Stimulated activated CD4-positive, alpha-beta T cell treated with anti-CD3 and anti-CD28 coated beads, Interleukin-1b, Interleukin-23, amount 100 ng/mL, for 1 hour (primary cell): Measurements from ENCODE around the gene SNX33.
"Not testable (repeated sequence)": the region's sequence is repeated elsewhere in the genome, so short reads cannot be mapped to it uniquely, and the experiment has no call there.

ENCODE experiments used
- DNase-seq, 2 donors: peaks; one replicate each; pipeline ENCODE4 v3.0.0-alpha.2; 2020; ENCODE audit warnings: low read depth in 2 of 2

Gene SNX33, protein sequence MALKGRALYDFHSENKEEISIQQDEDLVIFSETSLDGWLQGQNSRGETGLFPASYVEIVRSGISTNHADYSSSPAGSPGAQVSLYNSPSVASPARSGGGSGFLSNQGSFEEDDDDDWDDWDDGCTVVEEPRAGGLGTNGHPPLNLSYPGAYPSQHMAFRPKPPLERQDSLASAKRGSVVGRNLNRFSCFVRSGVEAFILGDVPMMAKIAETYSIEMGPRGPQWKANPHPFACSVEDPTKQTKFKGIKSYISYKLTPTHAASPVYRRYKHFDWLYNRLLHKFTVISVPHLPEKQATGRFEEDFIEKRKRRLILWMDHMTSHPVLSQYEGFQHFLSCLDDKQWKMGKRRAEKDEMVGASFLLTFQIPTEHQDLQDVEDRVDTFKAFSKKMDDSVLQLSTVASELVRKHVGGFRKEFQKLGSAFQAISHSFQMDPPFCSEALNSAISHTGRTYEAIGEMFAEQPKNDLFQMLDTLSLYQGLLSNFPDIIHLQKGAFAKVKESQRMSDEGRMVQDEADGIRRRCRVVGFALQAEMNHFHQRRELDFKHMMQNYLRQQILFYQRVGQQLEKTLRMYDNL

DNA sequence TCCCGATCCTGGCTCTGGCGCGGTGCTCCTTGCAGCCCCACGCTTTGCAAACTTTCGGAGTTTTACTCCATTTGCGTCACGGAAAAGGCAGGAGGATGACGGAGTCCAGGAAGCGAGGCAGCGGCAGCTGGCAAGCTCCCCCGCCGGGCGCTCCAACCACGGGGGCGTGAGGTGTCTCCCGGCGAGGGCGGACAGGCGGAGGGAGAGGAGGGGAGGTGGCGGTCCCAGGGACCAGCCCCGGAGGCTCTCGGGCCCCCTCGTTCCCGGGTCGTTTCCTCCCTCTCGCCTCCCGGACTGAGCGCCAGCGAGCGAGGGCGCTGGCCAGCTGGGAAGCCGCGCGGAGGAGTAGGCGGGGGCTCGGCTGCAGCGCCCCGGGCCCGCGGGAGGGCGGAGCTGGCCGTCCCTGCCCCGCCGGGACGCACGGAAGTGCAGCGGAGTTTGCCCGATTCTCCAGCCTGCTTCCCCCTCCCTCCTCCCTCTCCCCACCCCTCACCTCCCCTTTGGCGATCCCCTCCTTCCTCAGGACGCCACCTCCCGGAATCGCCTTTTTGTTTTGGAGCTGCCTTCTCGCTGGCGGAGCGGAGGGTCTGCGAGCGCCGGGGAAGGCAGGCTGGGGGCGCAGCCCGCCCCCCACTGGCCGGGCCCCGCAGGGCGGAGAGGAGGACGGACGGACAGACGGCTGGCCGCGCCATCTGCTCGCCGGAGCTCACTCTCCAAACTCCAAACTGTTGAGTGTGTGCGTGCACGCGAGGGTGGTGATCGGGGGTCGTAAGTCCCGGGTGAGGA lies at the start of gene SNX33:
Gene SNX33, plus strand, starts transcription at position 543 of the 786 bp plus-strand sequence. CDS start 1,191 bp downstream, outside the sequence.
- peak in 1 of 2 donors; percentile 17 for DNase-seq

GRCh38 chr15:75598361-75598760 lies 49.4 kb upstream of the SNX33 start:
- no peak for DNase-seq

- DNase-seq, result no peak
These were observed 48.3 kb upstream of the SNX33 start for GRCh38 chr15:75599401-75599800.

DNA sequence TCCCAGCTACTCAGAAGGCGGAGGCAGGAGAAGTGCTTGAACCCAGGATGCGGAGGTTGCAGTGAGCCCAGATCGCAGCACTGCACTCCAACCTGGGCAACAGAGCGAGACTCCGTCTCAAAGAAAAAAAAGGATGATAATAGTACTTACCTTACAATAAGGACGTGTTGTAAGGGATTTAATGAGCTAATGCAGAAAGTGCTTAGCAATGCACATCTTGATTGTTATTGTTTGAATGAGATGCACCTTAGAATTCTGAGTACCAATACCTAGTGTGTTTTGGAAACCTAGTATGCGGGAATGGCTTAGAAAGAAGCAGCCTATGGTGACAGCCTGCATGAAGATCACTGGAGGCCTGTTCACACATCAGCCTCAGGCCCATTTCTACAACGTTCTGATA lies 41.7 kb upstream of the SNX33 start:
- DNase-seq, result no peak

DNA sequence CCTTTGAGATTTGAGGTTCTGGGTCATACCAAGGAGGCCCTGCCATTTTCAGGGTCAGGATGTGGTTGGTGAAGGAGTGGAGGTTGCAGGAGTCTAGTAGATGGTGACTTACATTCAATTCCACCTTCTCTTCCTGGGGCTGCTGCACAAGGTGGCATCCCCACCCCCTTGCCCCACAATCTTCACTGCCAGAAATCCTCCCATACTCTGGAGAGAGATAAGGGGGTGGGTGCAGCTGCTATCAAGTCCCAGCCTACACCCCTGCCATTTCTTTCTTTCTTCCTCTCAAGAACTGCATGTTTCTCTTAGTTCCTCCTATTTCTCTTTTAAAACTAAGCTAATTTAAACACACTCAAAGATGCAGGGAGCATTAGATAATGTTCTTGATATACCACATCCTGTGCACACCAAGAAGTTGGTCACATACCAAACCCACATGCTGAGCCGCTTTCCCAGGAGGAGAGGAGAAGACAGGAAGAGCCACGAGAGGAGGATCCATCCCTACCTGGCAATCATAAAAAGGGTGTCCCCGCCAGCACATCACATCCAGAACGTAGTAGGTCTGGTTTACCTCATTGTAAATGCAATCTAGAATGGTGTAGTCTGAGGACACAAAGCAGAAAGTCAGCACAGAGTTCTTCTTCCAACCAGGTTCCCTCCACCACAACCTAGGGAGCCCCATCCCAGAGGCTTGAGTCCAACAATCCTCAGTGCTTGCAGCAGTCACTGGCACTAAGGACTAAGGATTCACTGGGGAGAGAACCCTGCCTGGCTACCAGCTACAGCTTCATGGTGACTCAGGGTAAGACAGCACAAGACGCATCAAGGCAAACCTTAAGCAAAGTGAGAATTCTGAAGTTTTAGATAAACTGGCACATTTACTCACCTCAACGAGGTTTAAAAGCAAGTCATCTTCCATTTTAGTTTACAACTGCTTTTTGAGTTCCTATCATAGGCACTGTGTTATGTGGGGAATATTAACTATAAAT lies 40.7 kb upstream of the SNX33 start:
- DNase-seq, result no peak

DNA sequence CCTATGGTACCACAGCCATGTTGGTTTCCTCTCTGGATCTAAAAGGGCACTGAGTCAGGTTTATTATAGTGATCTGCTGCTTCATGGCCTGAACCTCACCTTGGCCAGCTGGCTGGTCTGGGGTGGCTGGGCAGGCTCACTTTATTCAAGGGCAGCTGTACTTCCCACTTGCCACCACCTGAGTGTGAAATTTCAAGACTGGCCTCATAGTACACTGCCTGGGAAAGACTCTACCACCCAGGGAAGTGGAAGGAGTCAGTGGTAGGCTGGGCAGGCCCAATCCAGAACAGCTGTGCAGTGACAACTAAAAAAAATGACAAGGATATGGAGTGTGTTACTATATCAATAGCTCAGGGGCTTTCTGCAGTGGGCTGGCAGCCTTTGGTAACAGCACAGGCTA lies 30.9 kb upstream of the SNX33 start:
- DNase-seq, result no peak

DNA sequence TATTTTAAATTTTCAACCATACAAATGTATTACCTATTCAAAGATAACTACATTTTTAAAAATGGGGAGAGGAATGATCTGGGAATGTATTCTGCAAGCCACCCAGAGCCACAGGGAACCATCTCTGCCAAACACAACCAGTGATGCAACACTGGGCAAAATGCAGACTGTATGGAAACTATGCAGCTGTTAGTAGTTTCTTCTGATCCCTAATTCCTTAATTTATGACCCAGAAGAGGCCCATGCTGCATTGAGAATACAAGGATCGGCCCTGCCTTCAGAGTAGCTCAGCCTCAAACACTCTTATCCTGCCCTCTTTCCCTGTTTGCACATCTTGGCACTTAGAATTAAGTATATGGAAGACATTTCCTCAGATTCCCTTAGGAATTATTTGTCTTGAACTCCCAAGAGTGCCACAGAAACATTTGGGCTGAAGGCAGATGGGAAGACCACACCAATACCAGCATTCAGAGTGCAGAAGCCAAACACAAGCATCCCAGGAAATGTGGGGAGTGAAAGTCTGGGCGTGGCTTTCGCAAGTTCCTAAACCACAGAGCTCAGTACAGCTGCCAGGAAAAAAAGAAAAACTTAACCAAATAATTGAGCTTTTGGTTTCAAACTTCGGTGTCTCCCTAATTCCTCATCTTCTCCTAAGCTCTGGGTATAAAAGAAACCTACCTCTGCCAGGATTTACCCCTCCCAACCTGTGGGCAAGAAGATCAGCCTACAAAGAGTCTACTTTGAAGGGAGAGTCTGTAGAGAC lies 27.5 kb upstream of the SNX33 start:
- no peak for DNase-seq

DNA sequence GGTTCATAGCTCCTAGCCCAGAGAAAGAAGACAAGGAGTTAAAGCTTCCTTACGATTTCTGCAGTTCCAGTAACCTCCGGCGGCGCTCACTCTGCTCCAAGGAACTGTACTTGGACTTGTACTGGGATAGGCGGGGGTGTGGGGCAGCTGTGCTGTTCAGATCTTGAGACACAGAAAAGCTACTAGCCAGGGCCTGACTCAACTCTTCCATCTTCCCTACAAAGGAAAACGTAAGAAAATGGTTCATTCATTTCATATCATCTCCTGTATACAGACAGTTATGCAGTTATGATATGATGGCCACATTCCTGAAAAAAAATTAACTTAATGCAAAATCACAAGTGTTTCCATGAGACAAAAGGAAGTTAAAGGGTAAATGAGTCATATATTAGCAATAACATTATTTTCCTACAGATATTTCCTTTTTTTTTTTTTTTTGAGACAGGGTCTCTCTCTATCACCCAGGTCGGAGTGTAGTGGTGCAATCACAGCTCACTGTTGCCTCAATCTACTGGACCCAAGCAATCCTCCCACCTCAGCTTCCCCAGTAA lies 26.8 kb upstream of the SNX33 start:
- DNase-seq, result no peak

DNA sequence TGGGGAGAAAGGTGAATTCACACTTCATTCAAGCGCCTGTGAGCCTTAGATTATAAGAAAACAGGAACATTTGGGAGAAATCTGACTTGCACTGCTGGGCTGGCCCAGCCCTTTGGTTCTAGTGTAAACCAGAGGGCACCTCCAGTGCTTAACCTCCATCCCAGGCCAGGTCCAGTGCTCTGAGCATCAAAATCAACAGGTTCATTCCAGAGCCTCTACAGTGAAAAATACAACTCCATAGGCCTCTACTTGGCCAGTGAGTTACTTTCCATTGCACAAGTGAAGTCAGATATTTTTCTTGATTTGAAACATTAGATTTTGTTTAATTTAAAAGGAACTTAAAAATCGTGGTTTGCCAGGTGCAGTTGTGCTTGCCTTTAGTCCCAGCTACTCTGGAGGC lies 25.2 kb upstream of the SNX33 start:
- no peak for DNase-seq

GRCh38 chr15:75625542-75626347 lies 22.0 kb upstream of the SNX33 start, which contains the start of gene SNUPN:
TSS of gene SNUPN (minus strand) at chr15:75625725. CDS start at chr15:75621051, 4,674 bp downstream.
- DNase-seq, result peak; percentile 82 to 86

- DNase-seq, result no peak
These were observed 15.8 kb upstream of the SNX33 start for GRCh38 chr15:75631935-75632334.

DNA sequence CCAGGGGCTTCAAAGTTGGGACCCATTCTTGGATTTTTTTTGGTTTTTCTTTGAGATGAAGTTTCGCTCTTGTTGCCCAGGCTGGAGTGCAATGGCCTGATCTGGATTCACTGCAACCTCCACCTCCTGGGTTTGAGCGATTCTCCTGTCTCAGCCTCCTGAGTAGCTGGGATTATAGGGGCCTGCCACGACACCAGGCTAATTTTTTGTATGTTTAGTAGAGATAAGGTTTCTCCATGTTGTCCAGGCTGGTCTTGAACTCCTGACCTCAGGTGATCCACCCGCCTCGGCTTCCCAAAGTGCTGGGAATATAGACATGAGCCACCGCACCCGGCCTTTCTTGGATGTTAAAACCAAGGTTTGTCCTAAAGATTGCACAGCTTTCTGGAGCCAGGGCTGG lies 13.8 kb upstream of the SNX33 start:
- not testable (repeated sequence) for DNase-seq

GRCh38 chr15:75636026-75636425 lies 11.7 kb upstream of the SNX33 start:
- DNase-seq, result no peak

DNA sequence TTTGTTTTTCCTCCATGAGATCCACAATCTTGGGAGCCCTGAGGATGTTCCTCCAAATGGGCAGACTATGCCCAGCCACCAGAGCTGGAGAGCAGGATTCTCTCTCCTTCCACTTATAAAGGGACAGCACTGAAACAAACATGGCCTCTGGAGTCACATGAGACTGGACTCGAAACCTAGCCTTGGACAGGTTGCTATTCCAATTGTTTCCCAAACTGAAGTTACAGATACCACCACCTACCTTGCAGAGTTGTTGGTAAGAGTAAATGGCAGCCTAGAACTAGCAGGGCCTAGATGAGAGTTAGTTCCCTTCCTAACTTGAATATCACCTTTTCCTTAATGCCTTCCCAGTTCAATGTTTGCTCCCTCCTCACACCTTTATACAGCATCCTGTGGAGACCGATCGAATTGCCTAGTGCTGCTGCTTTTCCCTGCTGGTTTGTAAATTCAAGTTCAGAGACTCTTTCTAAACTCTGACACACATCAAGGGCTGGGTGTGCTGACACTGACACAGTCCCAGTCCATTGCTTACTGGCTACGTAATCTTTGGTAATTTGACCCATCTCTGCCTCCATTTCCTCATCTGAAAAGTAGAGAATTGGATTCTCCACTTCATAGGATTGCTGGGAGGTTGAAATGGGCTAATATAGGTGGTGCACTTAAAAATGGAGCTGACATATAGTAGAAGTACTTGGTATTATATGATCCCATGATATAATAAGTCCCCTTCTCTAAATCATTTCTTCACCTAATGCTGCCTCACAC lies 10.3 kb upstream of the SNX33 start:
- no peak for DNase-seq

DNA sequence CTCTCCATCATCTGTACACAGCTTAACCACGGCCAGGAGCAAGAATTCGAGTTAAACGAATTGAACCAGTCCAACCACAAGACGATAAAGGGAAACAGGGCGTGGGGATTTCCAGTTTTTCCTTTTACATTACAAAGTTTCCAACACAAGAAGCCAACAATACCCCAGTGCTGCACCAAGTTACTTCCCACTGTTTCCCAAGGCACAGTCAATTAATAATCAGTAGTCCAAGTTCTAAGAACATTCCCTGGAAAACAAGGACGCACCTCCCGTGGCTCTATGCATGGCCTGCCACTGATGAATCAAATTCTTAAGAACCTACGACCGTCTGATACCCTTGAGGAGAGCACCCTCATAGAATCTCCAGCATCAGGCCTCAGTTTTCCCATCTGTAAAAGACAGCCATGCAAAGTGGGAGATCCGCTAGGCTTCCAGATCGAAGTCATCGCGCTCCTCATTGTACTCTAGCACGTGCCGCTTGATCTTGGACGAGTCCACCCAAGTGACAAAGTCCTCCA lies 8.5 kb upstream of the SNX33 start:
- DNase-seq, result no peak

DNA sequence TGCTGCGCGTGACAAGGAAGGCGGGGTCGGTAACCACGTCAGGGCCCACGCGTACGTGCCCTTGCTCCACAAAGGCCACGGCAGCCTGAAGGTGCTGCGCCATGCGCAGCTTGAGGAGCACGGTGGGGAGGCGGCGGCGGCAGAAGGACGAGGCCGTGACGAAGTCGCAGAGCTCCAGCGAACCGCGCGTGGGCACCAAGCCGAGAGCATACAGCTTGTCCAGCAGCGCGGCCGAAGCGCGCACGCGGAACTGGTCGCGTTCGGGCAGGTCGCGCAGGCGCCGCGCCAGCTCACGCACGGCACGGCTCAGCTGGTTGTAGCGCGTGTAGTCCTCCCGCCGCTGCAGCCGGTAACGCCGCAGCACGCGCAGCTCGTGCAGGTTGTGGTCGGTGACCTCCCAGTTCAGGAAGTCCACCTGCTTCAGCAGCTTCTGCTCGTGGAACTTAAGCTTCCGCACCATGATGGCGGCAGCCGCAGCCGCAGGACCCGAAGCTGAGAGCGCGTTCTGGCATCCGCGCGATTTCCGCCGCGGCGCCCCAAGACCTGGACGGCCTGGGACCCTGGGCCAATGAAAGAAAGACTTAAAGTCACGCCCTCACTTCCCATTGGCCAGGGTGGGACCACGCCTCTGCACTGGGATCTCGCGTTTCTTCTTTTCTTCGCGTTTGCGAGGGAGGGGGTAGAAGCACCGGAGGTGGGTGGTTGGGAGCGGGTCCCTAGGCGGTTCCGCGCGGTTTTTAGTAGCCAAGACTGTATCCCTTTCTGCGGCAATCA lies 7.8 kb upstream of the SNX33 start, which contains the start of gene IMP3:
Gene IMP3, minus strand, starts transcription at position 516 of the 774 bp plus-strand sequence. Its CDS starts 56 bp downstream, at position 460.
- DNase-seq, result peak; percentile 74 to 77

DNA sequence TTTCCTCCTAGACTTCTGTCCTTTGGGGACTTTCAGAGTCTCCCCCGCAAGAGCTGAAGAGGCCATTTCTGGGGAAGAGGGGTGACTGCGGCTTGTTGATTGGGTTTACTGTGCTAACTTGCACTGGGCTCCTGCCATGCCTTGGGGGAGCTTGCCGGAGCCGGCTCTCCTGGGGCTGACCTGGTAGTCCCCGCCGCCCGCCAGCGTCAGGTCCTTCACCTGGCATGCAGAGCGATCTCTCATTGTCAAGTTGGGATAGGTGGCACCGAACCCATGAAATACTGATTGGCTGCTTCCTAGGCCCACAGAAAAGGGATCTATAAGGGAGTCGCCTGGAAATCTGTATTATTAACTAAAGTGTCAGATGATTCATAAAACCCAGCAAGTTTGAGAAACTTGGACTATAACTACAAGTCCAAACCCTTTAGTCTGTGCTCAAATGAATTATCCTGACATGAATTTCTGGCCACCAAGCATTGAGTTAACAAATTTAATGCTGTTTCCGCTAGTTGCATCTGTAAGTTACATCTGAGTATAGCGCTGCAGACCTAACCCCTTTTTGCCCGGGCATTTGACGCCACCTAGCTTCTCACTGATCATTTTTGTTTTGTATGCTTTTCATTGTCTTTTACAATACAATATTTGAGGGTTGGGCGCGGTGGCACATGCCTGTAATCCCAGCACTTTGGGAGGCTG lies 7.1 kb upstream of the SNX33 start:
- DNase-seq, result peak in 1 of 2 donors; percentile 19
